Thoracic aorta (tissue), 2 donors: Measurements from ENCODE around the gene IQCE. TPM values are rescaled to one million over a fixed set of nuclear protein-coding genes. Genes with fewer than 3 reads are reported as not detected.

ENCODE experiments used
- ATAC-seq: fragments of 150-250 bp; one replicate; pipeline ENCODE4 v1.8.0; 2017; ENCODE audit warnings: low read depth; ENCODE audit not compliant: insufficient number of reproducible peaks, low FRiP score
- DNase-seq: peaks from one replicate; pipeline ENCODE4 v3.0.0-alpha.2; 2020; ENCODE audit warnings: low spot score
- H3K27ac ChIP-seq, 2 donors: fragments of 200-600 bp; sonication (generic); 1 replicate in 1 of 2; 2 replicates in 1 of 2; pipeline ENCODE4 v1.5.1; 2016; ENCODE audit warnings: mild to moderate bottlenecking in 2 of 2, moderate library complexity in 2 of 2
- H3K27me3 ChIP-seq: fragments of 200-600 bp; sonication (generic); replicated peaks from 2 replicates; pipeline ENCODE4 v1.6.0; 2016; ENCODE audit warnings: mild to moderate bottlenecking; ENCODE audit not compliant: insufficient read depth
- H3K36me3 ChIP-seq: fragments of 200-600 bp; sonication (generic); one replicate; pipeline ENCODE4 v1.5.1; 2016
- H3K4me1 ChIP-seq, 2 donors: fragments of 200-600 bp; sonication (generic); 1 replicate in 1 of 2; 2 replicates in 1 of 2; pipeline versions ENCODE4 v1.5.1 to v1.6.0; 2016; ENCODE audit warnings: low read depth in 2 of 2, mild to moderate bottlenecking in 1 of 2; ENCODE audit not compliant: control insufficient read depth in 1 of 2
- H3K4me3 ChIP-seq: fragments of 200-600 bp; sonication (generic); 2 replicates; pipeline ENCODE4 v1.5.1; 2016; ENCODE audit warnings: mild to moderate bottlenecking
- H3K9me3 ChIP-seq: fragments of 200-600 bp; sonication (generic); 2 replicates; pipeline ENCODE4 v1.5.1; 2016
- total RNA-seq, 2 donors: library from RNA; depleted of rRNA; stranded (reverse); fragments of >200 nt; gene quantifications; one replicate each; pipeline versions ENCODE4 v1.1.0 to v1.2.3, GENCODE V29; 2016
- TF ChIP-seq, protein P1 (sequence below): fragments of 200-600 bp; sonication (generic); IDR thresholded peaks from one replicate; pipeline ENCODE4 v1.5.1; 2019; ENCODE audit warnings: antibody characterized with exemption

Gene IQCE
- total RNA-seq, 2 donors from 2014 or later = 10.6 to 40.1 TPM

DNA sequence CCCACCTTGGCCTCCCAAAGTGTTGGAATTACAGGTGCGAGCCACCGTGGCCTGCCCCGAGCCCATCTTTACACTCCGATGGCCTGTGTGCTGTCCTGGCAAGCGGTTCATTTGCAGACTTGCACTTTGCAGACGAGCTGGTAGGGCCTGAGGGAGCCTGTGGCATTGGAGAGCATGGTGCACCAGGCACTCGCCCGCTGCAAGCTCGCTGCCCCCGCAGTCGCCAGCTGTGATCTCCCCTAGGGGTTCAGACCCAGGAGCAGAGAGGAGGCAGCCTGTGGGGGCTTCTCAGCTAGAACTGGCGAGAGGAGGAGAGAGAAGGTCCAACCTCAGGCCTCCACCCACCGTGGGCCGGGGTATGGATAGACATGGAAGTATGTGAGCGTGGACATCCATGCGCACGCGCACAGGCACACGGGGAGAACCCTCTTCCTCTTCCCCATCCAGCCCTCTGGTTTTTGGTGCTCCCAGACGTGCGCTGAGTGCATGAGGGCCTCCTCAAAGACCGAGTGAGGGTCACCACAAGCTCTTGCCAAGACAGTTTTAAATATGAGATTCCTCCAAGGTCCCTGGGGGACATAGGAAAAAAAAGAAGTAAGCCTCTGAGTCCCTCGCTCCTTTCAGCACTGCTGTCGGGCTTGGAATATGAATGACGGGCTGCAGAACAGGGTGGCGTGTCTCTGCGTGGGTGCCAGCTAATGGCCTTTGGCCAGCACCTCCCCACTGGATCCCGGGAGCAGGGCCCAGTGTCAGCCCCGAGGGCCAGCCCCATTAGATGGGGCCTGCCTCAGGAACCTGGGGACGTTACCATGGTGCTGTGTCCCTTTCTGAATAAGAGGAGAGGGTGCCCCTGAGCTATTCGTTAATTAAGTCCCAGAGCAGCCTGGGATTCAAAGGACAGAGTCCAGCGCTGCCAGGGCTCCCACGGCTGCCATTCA is 57.9 kb downstream of the IQCE start:
- peaks cover 28 to 75% of the 10 kb centered on the region in 2 donors for H3K4me1 ChIP-seq

DNA sequence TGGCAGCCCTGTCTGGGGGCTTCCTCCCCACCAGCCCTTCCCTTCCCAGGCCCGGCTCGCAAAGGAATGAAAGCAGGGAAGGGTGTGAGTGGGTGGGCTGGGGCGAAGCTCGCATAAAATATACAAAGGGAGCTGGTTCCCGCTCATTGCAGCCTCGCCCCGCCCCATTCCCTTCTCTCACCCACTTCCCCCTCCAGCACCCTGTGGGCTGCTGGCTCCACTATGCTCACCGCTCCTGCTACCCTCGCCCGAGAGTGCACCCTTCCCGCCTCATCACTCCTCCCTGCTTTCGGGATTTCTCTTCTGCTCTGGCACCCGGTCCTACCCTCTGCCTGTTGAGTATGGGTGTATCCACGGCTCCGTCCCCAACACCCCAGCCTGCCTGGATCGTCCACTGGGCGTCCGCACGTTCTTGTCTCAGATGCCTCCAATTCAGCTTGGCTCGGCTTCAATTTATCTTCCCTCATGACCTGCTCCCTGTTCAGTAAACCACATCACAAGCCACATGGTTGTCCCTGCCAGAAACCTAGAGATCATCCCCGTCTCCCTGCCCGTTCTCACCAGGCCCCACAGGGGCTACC is 58.6 kb downstream of the IQCE start:
- H3K36me3 ChIP-seq = no peaks in the 10 kb centered on the region
- peak overlapping the region; percentile 28 for H3K4me3 ChIP-seq
- H3K27me3 ChIP-seq = no peaks in the 10 kb centered on the region
- H3K4me1 ChIP-seq = peaks cover 31 to 80% of the 10 kb centered on the region in 2 donors
- no peaks in the 10 kb centered on the region for H3K9me3 ChIP-seq
- H3K27ac ChIP-seq = no peak overlapping the region
- no peak for DNase-seq
- no peak for ATAC-seq
- TF ChIP-seq, protein P1, sequence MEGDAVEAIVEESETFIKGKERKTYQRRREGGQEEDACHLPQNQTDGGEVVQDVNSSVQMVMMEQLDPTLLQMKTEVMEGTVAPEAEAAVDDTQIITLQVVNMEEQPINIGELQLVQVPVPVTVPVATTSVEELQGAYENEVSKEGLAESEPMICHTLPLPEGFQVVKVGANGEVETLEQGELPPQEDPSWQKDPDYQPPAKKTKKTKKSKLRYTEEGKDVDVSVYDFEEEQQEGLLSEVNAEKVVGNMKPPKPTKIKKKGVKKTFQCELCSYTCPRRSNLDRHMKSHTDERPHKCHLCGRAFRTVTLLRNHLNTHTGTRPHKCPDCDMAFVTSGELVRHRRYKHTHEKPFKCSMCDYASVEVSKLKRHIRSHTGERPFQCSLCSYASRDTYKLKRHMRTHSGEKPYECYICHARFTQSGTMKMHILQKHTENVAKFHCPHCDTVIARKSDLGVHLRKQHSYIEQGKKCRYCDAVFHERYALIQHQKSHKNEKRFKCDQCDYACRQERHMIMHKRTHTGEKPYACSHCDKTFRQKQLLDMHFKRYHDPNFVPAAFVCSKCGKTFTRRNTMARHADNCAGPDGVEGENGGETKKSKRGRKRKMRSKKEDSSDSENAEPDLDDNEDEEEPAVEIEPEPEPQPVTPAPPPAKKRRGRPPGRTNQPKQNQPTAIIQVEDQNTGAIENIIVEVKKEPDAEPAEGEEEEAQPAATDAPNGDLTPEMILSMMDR = no peak

More for the DNA sequence above, 57.9 kb downstream of the IQCE start:
- Histone ChIP-seq H3K36me3 (no peaks in the 10 kb centered on the region), H3K27ac (no peak overlapping the region), H3K4me3 (peak overlapping the region; percentile 28), H3K27me3 (no peaks in the 10 kb centered on the region), H3K9me3 (no peaks in the 10 kb centered on the region)
- DNase-seq (no peak), ATAC-seq (no peak)
- TF ChIP-seq, protein P1 = no peak

DNA sequence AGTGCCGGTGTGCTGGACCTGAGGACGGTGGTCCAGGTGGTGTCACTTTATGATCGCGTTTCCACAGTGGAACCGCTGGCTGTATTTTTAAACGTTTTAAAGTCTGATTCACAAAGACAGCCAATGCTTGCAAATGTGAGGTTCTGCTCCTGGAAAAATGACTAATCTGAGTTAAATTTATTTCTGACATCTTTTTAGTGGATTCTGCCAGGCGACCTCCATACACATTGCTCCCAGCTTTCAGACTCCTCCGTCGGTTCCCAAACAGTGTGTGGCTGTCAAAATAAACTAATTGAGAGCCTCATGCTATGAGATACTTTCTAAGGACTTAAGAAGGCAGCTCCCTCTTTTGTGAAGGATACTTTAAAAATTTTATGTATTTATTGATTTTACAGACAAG is 60.3 kb downstream of the IQCE start:
- no peak for DNase-seq
- TF ChIP-seq, protein P1 = no peak
- no peaks in the 10 kb centered on the region for H3K9me3 ChIP-seq
- peaks cover 21 to 67% of the 10 kb centered on the region in 2 donors for H3K4me1 ChIP-seq
- H3K27me3 ChIP-seq = no peaks in the 10 kb centered on the region
- peak overlapping the region; percentile 54 for H3K4me3 ChIP-seq
- H3K27ac ChIP-seq = peak overlapping the region; percentile 18 to 43
- no peaks in the 10 kb centered on the region for H3K36me3 ChIP-seq
- ATAC-seq = no peak

DNA sequence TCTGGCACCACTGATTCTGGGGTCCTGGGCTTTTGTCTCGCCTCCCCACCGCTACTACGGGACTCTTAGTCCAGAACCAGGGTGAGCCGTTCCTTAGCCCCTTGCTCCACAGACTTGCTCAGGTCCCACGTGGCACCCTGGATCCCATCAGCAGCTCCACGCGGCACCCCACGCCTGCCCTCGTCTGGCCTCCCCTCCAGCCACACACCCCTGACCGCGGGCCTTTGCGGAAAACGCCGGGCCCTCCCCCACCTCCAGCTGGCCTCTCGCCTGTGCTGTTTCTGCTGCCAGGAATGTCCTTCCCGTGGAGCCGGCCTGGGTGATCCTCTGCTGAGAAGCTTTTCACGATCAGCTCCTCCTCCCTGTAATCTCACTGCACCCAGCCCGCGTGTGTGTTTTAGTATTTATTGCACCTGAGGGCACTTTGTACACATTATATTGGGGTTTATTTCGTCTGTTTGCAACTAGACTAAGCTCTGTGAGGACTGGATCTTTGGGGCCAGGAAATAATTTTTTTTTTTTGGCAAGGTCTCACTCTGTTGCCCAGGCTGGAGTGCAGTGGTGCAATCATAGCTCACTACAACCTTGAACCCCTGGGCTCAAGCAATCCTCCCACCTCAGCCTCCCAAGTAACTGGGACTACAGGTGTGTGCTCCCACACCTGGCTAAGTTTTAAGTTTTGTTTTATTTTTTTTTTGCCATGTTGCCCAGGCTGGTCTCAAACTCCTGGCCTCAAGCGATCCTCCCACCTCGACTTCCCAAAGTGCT is 62.5 kb downstream of the IQCE start:
- H3K4me1 ChIP-seq = peaks cover 14 to 55% of the 10 kb centered on the region in 2 donors
- no peak overlapping the region for H3K27ac ChIP-seq

More for the DNA sequence above, 62.5 kb downstream of the IQCE start:
- H3K9me3 ChIP-seq = no peaks in the 10 kb centered on the region
- no peak overlapping the region for H3K4me3 ChIP-seq
- DNase-seq (no peak), ATAC-seq (peak; percentile 50)
- no peaks in the 10 kb centered on the region for H3K36me3 ChIP-seq
- no peaks in the 10 kb centered on the region for H3K27me3 ChIP-seq
- TF ChIP-seq, protein P1 = no peak
